GM19328 (cell line): ENCODE data around the gene DIRAS2.
"Not testable (repeated sequence)": the region's sequence is repeated elsewhere in the genome, so short reads cannot be mapped to it uniquely, and the experiment has no call there.

Source experiments
- ATAC-seq: cut with Tn5 transposase; IDR thresholded peaks from one replicate; pipeline ENCODE4 v1.9.1; 2021; ENCODE audit warnings: mild to moderate bottlenecking, moderate library complexity; ENCODE audit not compliant: unreplicated experiment

DIRAS2 gene

DNA sequence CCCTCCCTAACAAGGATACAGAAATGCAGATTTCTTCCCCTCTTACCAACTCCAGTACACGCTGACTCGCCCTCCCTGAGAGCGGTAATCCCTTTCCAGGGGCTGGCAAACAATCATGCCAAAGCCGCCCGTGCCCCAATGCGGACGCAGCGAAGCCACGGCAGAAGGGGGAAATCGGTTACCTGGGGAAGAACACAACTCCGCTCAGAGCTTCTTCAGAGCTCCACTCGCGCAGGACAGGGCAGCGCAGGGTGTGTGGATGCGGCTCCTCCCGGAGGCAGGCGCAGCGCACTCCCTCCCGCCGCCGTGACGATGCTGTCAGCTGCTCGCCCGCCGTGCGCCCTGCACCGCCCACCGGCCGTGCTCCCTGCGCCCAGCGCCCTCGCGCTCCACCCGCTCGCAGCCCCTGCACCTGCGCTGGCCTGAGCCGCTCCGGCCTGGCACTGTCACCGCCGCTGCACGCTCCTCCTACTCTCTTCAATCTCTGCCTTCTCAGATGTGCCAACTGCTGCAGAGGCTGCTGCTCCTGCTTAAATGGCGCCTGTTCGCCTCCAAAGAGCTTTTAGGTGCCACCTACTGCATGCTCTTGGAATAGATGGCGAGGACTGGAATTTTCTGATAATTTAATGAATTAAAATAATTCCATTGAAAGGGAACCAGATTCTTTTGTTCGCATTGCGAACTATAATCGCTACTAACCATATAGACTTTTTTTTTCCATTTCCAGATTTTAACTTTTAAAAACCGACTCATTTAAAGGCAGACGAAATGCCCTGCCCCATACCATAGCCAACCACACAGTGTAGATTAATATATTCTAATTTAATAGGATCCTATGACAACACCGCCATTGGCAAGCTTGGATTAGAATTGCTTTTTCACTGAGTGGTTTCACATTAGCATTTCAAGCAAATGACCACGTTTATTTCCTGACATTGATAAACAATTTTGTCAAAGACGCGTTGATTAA is at the start of gene DIRAS2:
Gene DIRAS2, minus strand, starts transcription at position 255 of the 970 bp plus-strand sequence. CDS start 28,997 bp downstream, outside the sequence.
- no peak for ATAC-seq

DNA sequence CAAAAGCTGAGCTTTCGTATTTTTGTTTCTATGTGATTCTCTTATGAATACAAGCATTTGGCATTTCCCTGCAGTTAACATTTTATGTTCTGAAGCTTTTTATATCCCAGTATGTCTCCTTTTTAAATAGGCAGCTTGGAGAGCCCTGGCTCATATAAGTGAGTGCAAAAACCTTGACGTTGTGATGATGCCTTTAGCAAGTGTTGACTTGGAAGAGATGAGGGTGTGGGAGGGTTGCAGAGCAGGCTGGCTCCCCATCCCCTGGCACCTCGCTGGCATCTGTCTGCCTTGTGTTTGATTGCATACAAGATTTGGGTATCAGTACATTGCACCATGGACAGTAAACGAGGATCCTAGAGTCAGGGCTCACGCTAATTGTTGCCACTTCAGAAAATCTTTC is 42.1 kb upstream of the DIRAS2 start:
- ATAC-seq = no peak

DNA sequence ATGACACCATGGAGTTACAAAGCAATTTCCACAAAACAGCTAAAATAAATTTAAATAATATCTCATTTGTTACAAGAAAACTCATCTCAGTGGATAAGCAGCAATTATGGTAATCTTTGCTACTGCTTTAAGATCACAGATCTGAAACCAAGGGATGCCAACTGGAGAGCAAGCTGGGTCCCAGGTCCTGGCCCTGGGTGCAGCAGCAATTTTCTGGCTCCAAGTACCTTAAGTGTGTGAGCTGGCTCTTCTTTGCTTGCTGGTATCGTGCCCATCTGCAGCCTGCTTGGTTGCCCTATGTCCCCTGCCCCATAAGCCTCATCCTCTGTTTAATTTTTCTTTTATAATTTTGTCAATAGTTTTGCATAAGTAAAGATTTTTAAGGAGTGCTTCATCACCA is 41.5 kb upstream of the DIRAS2 start:
- no peak for ATAC-seq

DNA sequence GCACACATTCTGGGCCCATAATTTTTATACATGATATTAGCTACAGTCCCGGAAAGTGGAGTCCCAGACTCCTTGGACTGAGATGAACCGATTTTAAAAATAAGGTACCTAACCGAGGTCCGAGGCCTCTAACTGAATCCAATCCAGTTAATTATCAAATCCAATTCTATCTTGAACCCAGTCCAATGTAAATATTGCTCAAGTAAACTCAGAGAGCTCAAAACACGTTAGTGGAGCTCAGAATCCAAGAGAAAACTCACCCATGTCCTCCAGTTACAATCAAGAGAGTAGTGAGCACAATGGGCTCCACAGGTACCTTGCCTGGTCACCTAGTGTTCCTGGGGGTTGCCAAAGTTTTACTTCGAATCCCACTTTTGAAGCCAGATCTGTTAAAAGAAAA is 37.9 kb upstream of the DIRAS2 start:
- ATAC-seq = no peak

DNA sequence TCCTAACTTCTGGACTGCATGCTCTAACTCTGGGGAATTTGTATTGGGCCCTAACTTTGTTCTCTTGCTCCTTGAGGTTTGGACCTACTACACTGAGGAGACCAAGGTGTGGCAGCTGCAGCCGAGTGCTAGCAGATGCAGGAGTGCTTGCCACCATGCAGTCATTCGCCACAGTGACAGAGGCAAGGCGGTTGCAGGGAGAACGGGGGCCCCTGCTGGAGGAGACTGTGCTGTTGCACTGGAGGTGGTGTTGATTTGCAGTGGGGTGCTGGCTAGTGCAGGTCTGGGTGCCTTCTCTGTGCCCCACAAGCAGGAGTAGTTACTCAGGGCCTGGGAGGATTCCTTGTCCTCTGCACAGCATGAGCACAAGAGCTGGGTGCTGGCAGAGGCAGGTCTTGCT is 22.4 kb upstream of the DIRAS2 start:
- ATAC-seq = no peak

DNA sequence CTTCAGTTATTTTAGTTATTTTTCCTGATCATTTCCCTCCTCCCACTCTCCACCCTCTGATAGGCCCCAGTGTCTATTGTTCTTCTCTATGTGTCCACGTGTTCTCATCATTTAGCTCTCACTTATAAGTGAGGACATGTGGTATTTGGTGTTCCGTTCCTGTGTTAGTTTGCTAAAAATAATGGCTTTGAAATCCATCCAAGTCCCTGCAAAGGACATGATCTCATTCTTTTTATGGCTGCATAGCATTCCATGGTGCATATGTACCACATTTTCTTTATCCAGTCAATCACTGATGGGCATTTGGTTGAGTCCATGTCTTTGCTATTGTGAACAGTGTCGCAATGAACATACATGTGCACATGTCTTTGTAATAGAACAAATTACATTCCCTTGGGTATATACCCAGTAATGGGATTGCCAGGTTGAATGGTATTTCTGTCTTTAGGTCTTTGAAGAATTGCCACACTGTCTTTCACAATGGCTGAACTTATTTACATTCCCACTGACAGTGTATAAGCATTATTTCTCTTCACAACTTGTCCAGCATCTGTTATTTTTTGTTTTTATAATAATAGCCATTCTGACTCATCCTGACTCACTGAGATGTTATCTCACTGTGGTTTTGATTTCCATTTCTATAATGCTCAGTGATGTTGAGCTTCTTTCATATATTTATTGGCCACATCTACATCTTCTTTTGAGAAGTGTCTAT is 17.2 kb upstream of the DIRAS2 start:
- no peak for ATAC-seq

DNA sequence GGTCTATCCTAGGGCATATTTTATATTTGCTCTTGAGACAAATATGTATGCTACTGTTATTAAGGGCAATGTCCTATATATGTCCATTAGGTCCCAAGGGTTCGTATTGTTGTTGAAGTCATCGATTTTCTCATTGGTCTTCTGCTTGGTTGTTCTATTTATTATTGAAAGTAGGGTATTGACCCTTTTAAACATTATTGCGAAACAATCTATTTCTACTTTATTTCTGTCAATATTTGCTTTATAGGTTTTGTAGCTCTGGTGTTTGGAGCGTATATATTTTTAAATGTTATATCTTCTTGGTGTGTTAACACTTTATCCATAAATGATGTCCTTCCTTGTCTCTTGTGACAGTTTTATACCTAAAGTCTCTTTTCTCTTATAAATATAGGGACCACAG is 16.2 kb upstream of the DIRAS2 start:
- no peak for ATAC-seq

DNA sequence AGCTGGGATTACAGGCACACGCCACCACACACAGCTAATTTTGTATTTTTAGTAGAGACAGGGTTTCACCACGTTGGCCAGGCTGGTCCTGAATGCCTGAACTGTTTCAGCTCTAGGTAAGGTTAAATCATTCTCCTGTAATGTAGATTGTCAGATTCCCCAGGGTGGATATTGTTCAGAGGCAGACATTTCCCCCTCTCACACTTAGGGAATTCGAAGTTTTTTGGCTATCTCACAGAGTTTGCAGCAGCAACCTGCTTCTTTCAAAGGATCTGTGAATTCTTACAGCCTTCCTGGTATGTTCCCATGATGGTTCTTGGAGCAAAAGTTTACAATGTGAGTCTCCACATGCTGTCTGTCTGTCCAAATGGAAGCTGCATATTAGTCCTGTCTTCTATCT is 15.6 kb upstream of the DIRAS2 start:
- ATAC-seq = no peak

GRCh38 chr9:90656876-90657275 is 14.3 kb upstream of the DIRAS2 start:
- ATAC-seq = not testable (repeated sequence)

DNA sequence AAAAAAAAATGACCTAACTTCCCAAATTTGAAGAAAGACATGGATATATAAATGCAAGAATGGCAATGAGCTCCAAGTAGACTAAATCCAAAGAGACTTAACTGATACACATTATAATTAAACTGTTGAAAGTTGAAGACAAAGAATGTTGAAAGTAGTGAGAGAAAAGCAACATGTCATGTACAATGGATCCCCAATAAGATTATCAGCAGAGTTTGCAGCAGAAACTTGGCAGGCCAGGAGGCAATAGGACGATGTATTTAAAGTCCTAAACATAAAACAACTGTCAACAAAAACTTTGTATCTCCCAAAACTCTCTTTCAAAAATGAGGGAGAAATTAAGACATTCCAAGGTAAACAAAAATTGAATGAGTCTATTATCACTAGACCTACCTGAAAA is 8.6 kb upstream of the DIRAS2 start:
- ATAC-seq = no peak

DNA sequence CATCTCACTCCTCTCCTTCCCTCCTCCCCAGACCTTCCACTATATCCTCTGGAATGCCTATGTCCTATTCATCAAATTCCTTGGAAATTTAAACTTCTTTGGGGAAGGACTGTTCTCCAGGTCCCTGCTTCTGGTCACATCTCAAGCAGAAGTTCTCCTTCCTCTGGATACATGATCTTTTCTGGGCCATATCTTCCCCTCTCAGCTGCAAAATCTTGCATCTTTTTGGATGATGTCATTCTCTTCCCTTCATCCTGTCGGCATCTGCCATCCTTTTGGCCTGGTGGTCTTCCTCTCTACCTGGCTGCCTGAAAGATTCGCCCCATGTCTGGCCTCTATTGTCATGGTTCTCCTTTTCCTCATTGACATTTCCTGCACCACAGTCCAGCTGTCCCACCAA is 5.2 kb upstream of the DIRAS2 start:
- no peak for ATAC-seq

DNA sequence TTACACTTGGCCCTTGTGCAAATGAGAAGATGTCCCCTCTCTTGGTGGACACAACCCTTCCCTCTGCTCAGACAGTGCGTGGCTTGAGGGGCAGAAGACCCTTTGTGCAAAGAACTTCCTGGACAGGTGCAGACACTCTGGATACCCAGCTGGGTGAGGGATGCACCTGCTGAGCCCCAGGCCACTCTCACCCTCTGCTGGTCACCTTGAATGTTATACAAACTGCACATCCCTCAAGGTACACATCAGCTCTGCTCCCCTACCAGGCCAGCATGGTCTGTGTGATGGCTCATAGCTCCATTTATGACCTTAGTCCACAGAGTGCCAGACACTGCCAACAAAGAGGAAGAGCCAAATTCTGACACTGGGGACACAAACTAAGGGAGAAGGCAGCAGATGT is 3.1 kb upstream of the DIRAS2 start:
- no peak for ATAC-seq

- ATAC-seq = no peak
Observed at GRCh38 chr9:90641884-90642487, 638 bp downstream of the DIRAS2 start.

- ATAC-seq = no peak
Observed at GRCh38 chr9:90641086-90641485, 1.5 kb downstream of the DIRAS2 start.

DNA sequence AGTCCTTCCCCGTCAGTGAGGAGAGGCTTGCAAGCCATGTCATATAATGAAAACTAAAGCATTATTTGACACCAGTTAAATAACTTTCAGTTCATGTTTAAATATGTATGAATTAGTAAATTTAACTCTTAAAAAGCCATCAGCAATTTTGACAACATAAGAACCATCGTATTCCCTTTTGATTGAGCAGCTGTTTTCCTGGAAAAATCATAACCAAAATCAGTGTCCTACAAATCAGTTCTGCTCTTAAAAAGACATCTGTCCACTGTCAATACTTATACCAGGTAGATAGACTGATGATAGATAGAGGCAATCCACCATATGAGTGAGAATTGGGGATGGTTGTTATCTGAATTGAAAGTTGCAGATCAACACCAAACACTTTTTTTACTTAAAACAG is 2.3 kb downstream of the DIRAS2 start:
- no peak for ATAC-seq

DNA sequence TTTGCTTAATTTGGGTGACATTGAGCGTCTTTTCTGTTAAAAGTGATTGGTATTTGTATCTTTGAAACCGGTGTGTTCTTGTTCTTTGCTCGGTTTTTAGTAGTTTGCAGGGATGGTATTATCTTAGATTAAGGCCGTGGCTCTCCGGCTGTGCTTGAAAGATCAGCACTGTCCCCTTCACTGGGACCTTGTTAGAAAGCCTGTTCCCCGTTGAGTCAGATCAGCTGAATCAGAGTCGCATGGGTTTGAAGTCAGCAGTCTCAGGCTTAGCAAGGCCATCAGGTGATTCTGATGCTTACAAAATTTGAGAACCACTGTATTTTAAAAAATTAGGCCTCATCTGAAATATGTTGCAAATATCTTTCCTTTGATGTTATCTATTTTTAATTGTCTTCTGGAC is 5.0 kb downstream of the DIRAS2 start:
- ATAC-seq = no peak

DNA sequence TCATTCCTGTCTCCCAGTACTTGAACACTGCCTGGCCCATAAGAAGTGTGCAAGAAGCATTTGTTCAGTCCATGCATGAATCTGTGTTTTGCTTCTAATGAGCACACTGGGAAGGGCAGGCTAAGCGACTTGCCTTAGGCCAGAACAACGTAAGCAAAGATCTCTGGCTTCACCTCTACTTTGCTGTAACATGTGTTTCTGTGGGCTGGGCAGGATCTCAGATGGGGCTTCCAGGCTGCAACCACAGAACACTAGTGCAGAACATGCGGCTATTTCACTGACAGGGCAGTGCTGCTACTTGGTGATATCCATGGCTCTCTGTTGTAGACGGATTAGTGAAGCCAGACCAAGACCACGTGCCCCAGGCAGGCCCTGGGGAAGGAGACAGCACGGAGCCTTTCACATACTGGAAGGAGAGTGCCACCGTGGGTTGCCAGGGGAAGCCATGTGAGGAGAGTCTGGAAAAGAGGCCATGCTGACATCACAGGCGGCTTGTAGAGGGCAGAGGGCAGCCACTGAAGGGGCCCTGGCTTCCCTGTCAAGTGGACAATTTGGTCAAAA is 9.9 kb downstream of the DIRAS2 start:
- ATAC-seq = no peak

- no peak for ATAC-seq
Observed at GRCh38 chr9:90631964-90632363, 10.7 kb downstream of the DIRAS2 start.

DNA sequence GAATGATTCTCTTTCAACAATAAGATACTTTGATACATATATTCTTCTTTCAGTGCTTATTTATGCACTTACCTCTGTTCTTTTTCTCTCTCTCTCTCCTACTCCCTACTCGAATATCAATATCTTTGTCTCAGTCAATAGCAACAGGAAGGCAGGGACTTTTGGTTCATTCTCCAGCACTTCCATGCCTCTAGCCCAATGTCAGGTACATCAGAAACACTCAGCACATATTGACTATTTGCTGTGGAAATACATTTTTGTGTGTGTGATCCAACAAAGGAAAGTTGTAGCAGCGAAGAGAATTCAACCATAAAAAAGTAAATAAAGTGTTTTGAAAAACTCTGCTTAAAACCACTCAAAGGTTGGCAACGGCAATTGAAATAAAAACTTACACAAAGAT is 12.6 kb downstream of the DIRAS2 start:
- no peak for ATAC-seq

- no peak for ATAC-seq
Observed at GRCh38 chr9:90629354-90629753, 13.3 kb downstream of the DIRAS2 start.

DNA sequence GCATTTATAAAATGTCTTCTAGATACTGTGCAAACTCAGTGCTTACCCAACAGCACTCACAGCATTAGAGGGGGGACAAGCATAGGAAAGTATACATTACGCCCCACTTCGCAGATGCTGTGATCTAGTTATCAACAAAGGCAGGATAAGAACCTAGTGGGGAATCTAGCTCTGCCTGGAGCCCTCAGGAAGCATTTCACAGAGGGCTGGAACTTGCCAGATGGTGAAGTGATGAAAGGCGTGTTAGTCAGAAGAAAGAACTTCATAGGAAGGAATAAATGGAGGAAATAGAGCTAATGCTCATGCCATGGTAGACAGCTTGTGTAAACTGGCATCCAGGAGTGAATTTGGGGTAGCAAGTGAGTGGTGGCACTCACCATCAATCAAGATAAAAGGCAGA is 25.8 kb downstream of the DIRAS2 start:
- ATAC-seq = no peak
